ENCODE measurements around the gene DCAF16.

DNA sequence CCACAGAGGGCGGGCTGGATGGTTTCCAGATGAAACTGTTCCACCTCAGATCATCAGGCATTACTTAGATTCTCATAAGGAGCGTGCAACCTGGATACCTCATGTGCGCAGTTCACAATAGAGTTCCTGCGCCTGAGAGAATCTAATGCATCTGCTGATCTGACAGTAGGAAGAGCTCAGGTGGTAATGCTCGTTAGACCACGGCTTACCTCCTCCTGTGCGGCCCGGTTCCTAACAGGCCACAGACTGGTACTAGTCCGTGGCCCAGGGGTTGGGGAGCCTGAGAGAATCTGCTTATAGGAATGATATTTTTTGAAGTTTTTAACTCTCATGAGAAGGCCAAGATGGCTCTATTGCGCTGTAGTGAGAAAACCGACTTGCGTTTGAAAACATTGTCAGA, 5.6 kb upstream of the DCAF16 start:
- TF ChIP-seq, protein P1, sequence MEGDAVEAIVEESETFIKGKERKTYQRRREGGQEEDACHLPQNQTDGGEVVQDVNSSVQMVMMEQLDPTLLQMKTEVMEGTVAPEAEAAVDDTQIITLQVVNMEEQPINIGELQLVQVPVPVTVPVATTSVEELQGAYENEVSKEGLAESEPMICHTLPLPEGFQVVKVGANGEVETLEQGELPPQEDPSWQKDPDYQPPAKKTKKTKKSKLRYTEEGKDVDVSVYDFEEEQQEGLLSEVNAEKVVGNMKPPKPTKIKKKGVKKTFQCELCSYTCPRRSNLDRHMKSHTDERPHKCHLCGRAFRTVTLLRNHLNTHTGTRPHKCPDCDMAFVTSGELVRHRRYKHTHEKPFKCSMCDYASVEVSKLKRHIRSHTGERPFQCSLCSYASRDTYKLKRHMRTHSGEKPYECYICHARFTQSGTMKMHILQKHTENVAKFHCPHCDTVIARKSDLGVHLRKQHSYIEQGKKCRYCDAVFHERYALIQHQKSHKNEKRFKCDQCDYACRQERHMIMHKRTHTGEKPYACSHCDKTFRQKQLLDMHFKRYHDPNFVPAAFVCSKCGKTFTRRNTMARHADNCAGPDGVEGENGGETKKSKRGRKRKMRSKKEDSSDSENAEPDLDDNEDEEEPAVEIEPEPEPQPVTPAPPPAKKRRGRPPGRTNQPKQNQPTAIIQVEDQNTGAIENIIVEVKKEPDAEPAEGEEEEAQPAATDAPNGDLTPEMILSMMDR (IDR thresholded peaks at IDR 0.05), result no peak
- no peak for TF ChIP-seq EP300 (IDR thresholded peaks at IDR 0.05)

Data from suprapubic skin (tissue), 3 donors.